ENCODE data around the gene TPCN2. TPM values are rescaled to one million over a fixed set of nuclear protein-coding genes. Genes with fewer than 3 reads are reported as not detected.

Gene TPCN2
- total RNA-seq, 2 donors from 2014 or later: 4.2 to 5.3 TPM

GRCh38 chr11:69162505-69162904, 113.8 kb downstream of the TPCN2 start:
- Histone ChIP-seq H3K4me3 (no peak overlapping the region), H3K27ac (no peak overlapping the region), H3K27me3 (no peaks in the 10 kb centered on the region), H3K36me3 (no peaks in the 10 kb centered on the region), H3K4me1 (peaks cover 0 to 38% of the 10 kb centered on the region in 2 donors), H3K9me3 (peaks cover 0 to 8% of the 10 kb centered on the region in 2 donors)
- no peak for TF ChIP-seq CTCF (IDR thresholded peaks at IDR 0.05)
- no peak for DNase-seq (ENCODE audit: low spot score)

- Histone ChIP-seq H3K36me3 (no peaks in the 10 kb centered on the region), H3K4me3 (no peak overlapping the region), H3K27me3 (no peaks in the 10 kb centered on the region), H3K9me3 (peaks cover 0 to 8% of the 10 kb centered on the region in 2 donors), H3K4me1 (peaks cover 0 to 26% of the 10 kb centered on the region in 2 donors), H3K27ac (no peak overlapping the region)
- TF ChIP-seq CTCF (IDR thresholded peaks at IDR 0.05): no peak
- DNase-seq (ENCODE audit: low spot score): no peak
These were observed 115.1 kb downstream of the TPCN2 start for GRCh38 chr11:69163842-69164241.

GRCh38 chr11:69164824-69165223, 116.1 kb downstream of the TPCN2 start:
- no peak for DNase-seq (ENCODE audit: low spot score)
- Histone ChIP-seq H3K4me3 (no peak overlapping the region), H3K27me3 (no peaks in the 10 kb centered on the region), H3K36me3 (no peaks in the 10 kb centered on the region), H3K9me3 (peaks cover 0 to 8% of the 10 kb centered on the region in 2 donors), H3K4me1 (peaks cover 0 to 26% of the 10 kb centered on the region in 2 donors), H3K27ac (no peak overlapping the region)
- TF ChIP-seq CTCF (IDR thresholded peaks at IDR 0.05): no peak

GRCh38 chr11:69165775-69166174, 117.0 kb downstream of the TPCN2 start:
- no peak overlapping the region for H3K4me3 ChIP-seq
- H3K9me3 ChIP-seq: peaks cover 0 to 8% of the 10 kb centered on the region in 2 donors
- H3K27me3 ChIP-seq: no peaks in the 10 kb centered on the region
- TF ChIP-seq CTCF (IDR thresholded peaks at IDR 0.05): no peak
- H3K4me1 ChIP-seq: peaks cover 0 to 21% of the 10 kb centered on the region in 2 donors
- H3K36me3 ChIP-seq: no peaks in the 10 kb centered on the region
- no peak overlapping the region for H3K27ac ChIP-seq
- no peak for DNase-seq (ENCODE audit: low spot score)

GRCh38 chr11:69166218-69167115, 117.7 kb downstream of the TPCN2 start:
- no peak overlapping the region for H3K4me3 ChIP-seq
- no peak for DNase-seq (ENCODE audit: low spot score)
- peaks cover 0 to 14% of the 10 kb centered on the region in 2 donors for H3K4me1 ChIP-seq
- no peak for TF ChIP-seq CTCF (IDR thresholded peaks at IDR 0.05)
- H3K27me3 ChIP-seq: no peaks in the 10 kb centered on the region
- H3K9me3 ChIP-seq: peaks cover 0 to 8% of the 10 kb centered on the region in 2 donors
- peak overlapping the region; percentile 11 to 29 for H3K27ac ChIP-seq
- H3K36me3 ChIP-seq: no peaks in the 10 kb centered on the region
